GM12872 (cell line): ENCODE data around the gene LDHAL6B.

Experiments used
- CTCF ChIP-seq: IDR thresholded peaks from 3 replicates; pipeline ENCODE4 v1.5.1; 2011; ENCODE audit warnings: low read depth, mild to moderate bottlenecking, low read length, moderate library complexity; ENCODE audit not compliant: insufficient read depth

The LDHAL6B gene

GRCh38 chr15:59166166-59166565 is 40.5 kb upstream of the LDHAL6B start:
- no peak for TF ChIP-seq CTCF

DNA sequence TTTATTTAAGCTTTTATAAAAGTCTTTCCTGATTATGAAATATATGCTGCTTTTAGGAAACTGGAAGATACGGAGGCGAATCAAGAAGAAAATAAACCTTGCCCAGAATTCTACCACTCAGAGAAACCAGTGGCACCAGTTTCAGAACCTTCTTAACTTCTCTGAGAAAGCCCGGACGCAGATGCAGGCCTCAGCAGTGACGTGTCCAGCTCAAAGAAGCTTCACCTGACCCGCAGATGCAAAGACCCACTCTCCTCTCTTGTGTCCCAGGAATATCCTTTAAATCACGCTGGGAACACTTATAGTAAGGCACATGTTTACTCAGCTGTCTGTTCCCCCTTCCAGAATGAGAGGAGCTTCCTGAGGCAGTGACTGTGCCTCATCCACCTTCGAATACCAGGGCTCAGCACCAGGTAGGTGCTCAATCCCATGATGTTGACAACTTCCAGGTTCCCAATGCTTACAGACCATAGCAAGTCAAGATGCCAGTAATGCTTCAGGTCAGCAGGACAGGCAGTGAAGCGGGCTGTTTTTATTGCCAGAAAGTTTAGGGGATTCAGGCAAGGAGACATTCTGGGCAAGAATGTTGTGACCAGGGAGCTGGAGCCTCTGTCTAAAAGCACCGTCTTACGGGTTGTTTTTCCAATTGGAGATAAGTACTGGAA is 39.9 kb upstream of the LDHAL6B start:
- no peak for TF ChIP-seq CTCF

DNA sequence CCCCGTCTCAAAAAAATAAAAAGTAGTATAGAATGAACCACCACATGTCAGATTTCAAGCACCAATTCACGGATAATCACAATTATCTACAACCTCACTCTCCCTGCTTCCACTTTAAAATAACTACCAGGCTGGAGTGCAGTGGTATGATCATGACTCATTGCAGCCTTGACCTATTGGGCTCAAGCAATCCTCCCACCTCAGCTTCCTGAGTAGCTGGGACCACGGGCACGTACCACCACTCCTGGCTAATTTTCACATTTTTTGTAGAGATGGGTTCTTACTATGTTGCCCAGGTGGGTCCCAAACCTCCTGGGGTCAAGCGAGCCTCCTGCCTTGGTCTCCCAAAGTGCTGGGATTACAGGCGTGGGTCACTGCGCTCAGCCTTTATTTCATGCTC is 38.1 kb upstream of the LDHAL6B start:
- TF ChIP-seq CTCF, result no peak

GRCh38 chr15:59169251-59169708 is 37.4 kb upstream of the LDHAL6B start:
- no peak for TF ChIP-seq CTCF

DNA sequence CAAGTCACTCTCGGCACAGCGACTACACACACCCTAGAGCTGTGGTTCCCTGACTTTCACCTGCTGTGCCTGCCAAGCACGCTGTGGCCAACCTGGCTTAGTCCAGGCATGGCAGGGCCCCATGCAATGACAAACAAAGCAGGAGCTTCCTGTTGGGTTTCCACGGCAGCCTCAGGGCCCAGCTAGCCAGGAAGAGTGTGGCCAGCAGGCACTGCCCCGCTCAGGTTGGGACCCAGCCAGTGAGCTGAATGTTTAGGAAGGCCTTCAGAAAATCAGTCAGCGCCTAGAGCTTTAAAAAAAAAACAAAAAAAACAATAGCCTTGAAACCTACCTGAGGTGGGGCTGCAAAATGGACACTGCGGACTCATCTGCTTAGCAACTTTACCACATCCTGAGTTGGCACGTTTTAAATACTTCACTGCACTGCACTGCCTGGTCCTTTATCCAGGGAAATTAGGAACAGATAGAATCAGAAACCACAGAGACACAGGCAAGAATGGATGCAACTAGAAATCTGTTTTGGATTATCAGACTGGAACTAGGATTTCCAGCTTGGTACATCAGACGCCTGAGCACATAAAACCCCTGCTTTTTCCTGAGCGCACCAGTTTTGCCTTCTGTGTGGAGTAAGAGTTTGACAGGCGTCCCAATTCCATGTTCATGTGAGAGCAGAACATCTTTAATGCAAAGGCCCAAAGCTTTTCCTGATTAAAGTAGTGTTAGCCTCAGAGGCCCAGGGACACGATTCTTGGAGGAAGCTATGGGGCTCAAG is 36.2 kb upstream of the LDHAL6B start:
- no peak for TF ChIP-seq CTCF

GRCh38 chr15:59171067-59171397 is 35.6 kb upstream of the LDHAL6B start:
- no peak for TF ChIP-seq CTCF

GRCh38 chr15:59172289-59172901 is 34.2 kb upstream of the LDHAL6B start:
- TF ChIP-seq CTCF, result peak; percentile 23; the same call in 1 of the 3 replicates
